ENCODE results near the gene LMAN1L. TPM values are rescaled to one million over a fixed set of nuclear protein-coding genes. Genes with fewer than 3 reads are reported as not detected.

Gene LMAN1L
- polyA plus RNA-seq, 3 donors, result 0.08 TPM; not detected in 2

DNA sequence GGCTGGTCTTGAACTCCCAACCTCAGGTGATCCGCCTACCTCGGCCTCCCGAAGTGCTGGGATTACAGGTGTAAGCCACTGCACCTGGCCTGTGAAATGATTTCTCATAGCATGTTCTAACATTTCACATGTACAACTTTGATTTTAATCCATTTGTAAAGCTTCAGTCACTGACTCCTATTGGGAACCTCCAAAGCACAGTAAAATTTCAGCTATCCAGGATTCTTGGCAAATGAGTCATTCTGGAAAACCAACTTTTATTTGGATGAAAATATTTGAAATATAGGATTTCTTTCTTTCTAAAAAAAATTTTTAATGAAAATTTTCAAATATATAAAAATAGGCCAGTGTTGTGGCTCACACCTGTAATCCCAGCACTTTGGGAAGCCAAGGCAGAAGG lies 2.7 kb upstream of the LMAN1L start:
- Mint-ChIP-seq H3K27ac (no peak overlapping the region), H3K9me3 (no peaks in the 10 kb centered on the region), H3K36me3 (no peaks in the 10 kb centered on the region), H3K27me3 (ENCODE audit: low read depth in 3 of 3) (peaks cover 2 to 10% (median 4%) of the 10 kb centered on the region in 3 donors), H3K4me1 (peaks cover 3% of the 10 kb centered on the region), H3K4me3 (no peak overlapping the region)
- TF ChIP-seq, protein P1, sequence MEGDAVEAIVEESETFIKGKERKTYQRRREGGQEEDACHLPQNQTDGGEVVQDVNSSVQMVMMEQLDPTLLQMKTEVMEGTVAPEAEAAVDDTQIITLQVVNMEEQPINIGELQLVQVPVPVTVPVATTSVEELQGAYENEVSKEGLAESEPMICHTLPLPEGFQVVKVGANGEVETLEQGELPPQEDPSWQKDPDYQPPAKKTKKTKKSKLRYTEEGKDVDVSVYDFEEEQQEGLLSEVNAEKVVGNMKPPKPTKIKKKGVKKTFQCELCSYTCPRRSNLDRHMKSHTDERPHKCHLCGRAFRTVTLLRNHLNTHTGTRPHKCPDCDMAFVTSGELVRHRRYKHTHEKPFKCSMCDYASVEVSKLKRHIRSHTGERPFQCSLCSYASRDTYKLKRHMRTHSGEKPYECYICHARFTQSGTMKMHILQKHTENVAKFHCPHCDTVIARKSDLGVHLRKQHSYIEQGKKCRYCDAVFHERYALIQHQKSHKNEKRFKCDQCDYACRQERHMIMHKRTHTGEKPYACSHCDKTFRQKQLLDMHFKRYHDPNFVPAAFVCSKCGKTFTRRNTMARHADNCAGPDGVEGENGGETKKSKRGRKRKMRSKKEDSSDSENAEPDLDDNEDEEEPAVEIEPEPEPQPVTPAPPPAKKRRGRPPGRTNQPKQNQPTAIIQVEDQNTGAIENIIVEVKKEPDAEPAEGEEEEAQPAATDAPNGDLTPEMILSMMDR (IDR thresholded peaks at IDR 0.05), result no peak
- H3K79me2 ChIP-seq (ENCODE audit: insufficient read depth, low read length), result no peaks in the 10 kb centered on the region
- intact Hi-C loops (cut with micrococcal nuclease), result loop anchor here (10.0 kb wide), 1 partner anchor 175 kb away; no protein-coding TSS in a partner anchor
- 80% methylated on average over 1 of the region's 3 CpGs for WGBS (ENCODE audit: insufficient coverage)
- no peak overlapping the region for H2AFZ ChIP-seq (ENCODE audit: insufficient read depth, low read depth, low read length, poor library complexity, severe bottlenecking)
- H3K4me3 ChIP-seq (replicated peaks in 1 of 3; ENCODE audit: low read depth in 2 of 3, low read length in 3 of 3), result no peak overlapping the region
- H3K4me1 ChIP-seq (ENCODE audit: control insufficient read depth in 1 of 2, insufficient read depth in 2 of 2, low read length in 2 of 2), result no peaks in the 10 kb centered on the region
- peaks cover 4% of the 10 kb centered on the region for H4K20me1 ChIP-seq (ENCODE audit: insufficient read depth, low read length)
- H3K9me3 ChIP-seq (replicated peaks in 1 of 2; ENCODE audit: control insufficient read depth in 1 of 2, insufficient read depth in 1 of 2, low read length in 2 of 2), result no peaks in the 10 kb centered on the region
- H3K36me3 ChIP-seq (replicated peaks in 1 of 2; ENCODE audit: control insufficient read depth in 1 of 2, insufficient read depth in 2 of 2, low read length in 2 of 2), result no peaks in the 10 kb centered on the region
- no peak for DNase-seq
- H3K27ac ChIP-seq (ENCODE audit: low read depth in 1 of 2, low read length in 2 of 2), result no peak overlapping the region
- H3K9ac ChIP-seq (ENCODE audit: insufficient read depth, low read length, poor library complexity, severe bottlenecking), result no peak overlapping the region
- H3K27me3 ChIP-seq (ENCODE audit: control insufficient read depth in 2 of 2, insufficient read depth in 2 of 2, low read length in 2 of 2), result no peaks in the 10 kb centered on the region
- no peak overlapping the region for H3K4me2 ChIP-seq (replicated peaks; ENCODE audit: extremely low read depth, low read length, poor library complexity, severe bottlenecking)

DNA sequence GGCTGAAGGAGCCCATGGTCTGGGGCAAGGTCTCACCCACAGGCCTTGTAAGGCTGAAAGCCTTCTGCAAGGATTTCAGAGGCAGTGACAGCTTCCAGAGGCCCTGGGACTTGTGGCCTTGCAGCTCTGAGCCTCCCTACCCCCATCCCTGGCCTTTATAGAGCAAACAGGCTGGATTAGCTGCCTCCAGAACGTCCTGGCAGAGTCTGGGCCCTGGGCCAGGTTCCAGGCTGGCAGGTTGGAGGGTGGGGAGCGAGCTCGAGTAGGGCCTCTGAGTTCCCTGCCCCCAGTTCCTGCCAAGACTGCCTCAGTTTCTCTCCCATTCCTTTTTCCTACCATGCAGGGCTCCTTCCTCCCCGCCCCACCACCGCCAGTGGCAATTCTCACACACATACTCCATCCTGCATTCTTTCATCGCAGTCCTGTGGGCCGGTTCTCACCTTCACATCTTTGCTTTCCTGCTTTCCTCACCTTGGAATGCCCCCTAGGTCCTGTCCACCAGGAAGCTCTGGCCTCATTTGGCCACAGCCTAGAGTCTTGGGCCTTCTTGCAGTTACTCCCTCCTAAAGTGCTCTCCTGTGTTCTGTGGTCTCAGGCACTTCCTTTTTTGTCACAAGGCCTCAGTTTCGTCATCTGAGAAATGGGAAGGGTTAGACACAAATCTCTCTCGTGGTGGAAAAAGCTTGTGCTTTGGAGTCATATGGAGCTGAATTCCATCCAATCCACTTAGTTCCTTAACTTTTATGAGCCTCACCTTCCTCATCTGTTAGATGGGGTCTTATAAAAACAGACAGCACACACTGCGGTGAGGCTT lies 2.7 kb downstream of the LMAN1L start:
- Histone ChIP-seq H3K9ac (ENCODE audit: insufficient read depth, low read length, poor library complexity, severe bottlenecking) (no peak overlapping the region), H3K4me3 (replicated peaks in 1 of 3; ENCODE audit: low read depth in 2 of 3, low read length in 3 of 3) (no peak overlapping the region), H3K9me3 (replicated peaks in 1 of 2; ENCODE audit: control insufficient read depth in 1 of 2, insufficient read depth in 1 of 2, low read length in 2 of 2) (no peaks in the 10 kb centered on the region), H2AFZ (ENCODE audit: insufficient read depth, low read depth, low read length, poor library complexity, severe bottlenecking) (no peak overlapping the region), H3K27ac (ENCODE audit: low read depth in 1 of 2, low read length in 2 of 2) (no peak overlapping the region), H3K4me2 (replicated peaks; ENCODE audit: extremely low read depth, low read length, poor library complexity, severe bottlenecking) (no peak overlapping the region), H3K4me1 (ENCODE audit: control insufficient read depth in 1 of 2, insufficient read depth in 2 of 2, low read length in 2 of 2) (peaks cover 5 to 12% of the 10 kb centered on the region in 2 donors), H4K20me1 (ENCODE audit: insufficient read depth, low read length) (no peaks in the 10 kb centered on the region), H3K79me2 (ENCODE audit: insufficient read depth, low read length) (no peaks in the 10 kb centered on the region), H3K36me3 (replicated peaks in 1 of 2; ENCODE audit: control insufficient read depth in 1 of 2, insufficient read depth in 2 of 2, low read length in 2 of 2) (no peaks in the 10 kb centered on the region), H3K27me3 (ENCODE audit: control insufficient read depth in 2 of 2, insufficient read depth in 2 of 2, low read length in 2 of 2) (no peaks in the 10 kb centered on the region)
- peak in 1 of 3 donors; percentile 48 for DNase-seq
- Mint-ChIP-seq H3K27me3 (ENCODE audit: low read depth in 3 of 3) (peaks cover 2 to 10% (median 7%) of the 10 kb centered on the region in 3 donors), H3K27ac (peak overlapping the region in 3 of 7 donors; percentile 11 to 68 (median 50)), H3K4me3 (no peak overlapping the region), H3K9me3 (peaks cover 0 to 3% (median 0%) of the 10 kb centered on the region in 7 donors), H3K36me3 (no peaks in the 10 kb centered on the region), H3K4me1 (peaks cover 17% of the 10 kb centered on the region)
- intact Hi-C loops (cut with micrococcal nuclease), result no loop called here
- WGBS (ENCODE audit: insufficient coverage), result 100% methylated on average over 5 of the region's 10 CpGs
- TF ChIP-seq, protein P1 (IDR thresholded peaks at IDR 0.05), result no peak

Data from CD14-positive monocyte (primary cell).